ENCODE measurements around the gene TPK1.

The TPK1 gene

DNA sequence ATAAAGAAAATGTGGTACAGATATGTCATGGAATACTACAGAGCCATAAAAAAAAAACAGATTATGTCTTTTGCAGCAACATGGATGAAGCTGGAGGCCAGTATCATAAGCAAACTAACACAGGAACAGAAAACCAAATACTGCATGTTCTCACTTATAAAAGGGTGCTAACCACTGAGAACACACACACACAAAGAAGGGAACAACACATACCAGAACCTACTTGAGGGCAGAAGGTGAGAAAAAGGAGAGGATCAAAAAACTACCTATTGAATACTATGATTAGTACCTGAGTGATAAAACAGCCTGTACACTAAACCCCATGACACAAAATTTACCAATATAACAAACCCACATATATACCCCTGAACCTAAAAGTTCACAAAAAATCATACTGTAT, 144.6 kb downstream of the TPK1 start:
- no peak overlapping the region for H3K4me2 ChIP-seq (ENCODE audit: low read length)
- no peaks in the 10 kb centered on the region for H3K79me2 ChIP-seq
- H3K27me3 ChIP-seq (ENCODE audit: control insufficient read depth, insufficient read depth, low read length): no peaks in the 10 kb centered on the region
- no peaks in the 10 kb centered on the region for H3K4me1 ChIP-seq
- H3K9ac ChIP-seq: no peak overlapping the region
- H3K36me3 ChIP-seq (ENCODE audit: control insufficient read depth, insufficient read depth, low read length): no peaks in the 10 kb centered on the region
- TF ChIP-seq, protein P1, sequence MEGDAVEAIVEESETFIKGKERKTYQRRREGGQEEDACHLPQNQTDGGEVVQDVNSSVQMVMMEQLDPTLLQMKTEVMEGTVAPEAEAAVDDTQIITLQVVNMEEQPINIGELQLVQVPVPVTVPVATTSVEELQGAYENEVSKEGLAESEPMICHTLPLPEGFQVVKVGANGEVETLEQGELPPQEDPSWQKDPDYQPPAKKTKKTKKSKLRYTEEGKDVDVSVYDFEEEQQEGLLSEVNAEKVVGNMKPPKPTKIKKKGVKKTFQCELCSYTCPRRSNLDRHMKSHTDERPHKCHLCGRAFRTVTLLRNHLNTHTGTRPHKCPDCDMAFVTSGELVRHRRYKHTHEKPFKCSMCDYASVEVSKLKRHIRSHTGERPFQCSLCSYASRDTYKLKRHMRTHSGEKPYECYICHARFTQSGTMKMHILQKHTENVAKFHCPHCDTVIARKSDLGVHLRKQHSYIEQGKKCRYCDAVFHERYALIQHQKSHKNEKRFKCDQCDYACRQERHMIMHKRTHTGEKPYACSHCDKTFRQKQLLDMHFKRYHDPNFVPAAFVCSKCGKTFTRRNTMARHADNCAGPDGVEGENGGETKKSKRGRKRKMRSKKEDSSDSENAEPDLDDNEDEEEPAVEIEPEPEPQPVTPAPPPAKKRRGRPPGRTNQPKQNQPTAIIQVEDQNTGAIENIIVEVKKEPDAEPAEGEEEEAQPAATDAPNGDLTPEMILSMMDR (IDR thresholded peaks at IDR 0.05): no peak
- no peak overlapping the region for H3K4me3 ChIP-seq (ENCODE audit: low read depth, low read length)
- no peak overlapping the region for H2AFZ ChIP-seq
- no peak overlapping the region for H3K27ac ChIP-seq
- no peaks in the 10 kb centered on the region for H3K9me3 ChIP-seq (ENCODE audit: control insufficient read depth, low read length)

DNA sequence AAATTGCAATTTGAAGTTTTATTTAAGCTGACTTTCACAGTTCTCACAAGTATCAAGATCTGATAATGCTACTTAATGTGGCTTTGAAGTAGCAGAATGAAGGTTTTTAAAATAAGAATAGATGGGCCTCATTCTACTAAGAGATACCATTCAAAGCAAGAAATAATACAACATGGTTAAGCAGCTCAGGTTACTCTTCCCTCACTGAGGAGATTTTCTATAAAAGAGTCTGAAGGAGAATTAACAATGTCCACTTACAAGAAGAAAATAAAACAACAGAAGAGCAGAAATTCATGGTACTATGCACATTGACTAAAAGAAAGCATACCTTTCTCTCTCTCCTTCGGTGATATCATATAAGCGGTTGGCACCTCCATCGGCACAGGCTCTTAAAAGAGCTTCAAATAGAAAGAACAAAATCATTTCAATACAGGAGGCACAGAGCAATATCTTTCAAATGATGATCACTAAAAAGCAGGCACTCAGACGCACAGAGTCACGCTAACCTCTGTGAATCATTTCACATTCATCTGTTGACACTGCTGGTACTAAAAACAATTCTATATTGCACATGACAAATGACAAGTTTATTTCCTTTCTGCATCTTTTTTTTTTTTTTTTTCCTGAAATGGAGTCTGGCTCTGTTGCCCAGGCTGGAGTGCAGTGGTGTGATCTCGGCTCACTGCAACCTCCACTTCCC, 153.1 kb downstream of the TPK1 start:
- H3K4me1 ChIP-seq: no peaks in the 10 kb centered on the region

DNA sequence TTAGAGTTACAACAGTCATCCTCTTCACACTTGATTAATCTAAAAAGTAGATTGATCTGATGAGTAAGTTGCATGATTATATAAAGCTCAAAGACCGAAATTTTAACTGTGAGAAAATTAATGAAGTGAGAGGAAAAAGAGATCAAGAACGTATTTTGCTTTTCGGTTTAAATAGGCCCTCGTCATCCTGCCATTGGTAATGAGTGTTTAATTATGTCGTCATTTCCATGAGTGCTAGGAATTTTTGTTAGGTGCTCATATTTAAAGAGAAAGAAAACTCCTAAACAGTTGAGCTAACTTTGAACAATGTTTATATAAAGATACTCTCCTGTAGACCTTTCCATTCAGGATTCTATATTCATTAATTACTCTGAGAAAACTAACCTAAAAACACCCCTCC, 159.4 kb downstream of the TPK1 start:
- TF ChIP-seq, protein P1 (IDR thresholded peaks at IDR 0.05): no peak
- no peaks in the 10 kb centered on the region for H3K27me3 ChIP-seq (ENCODE audit: control insufficient read depth, insufficient read depth, low read length)
- H3K9ac ChIP-seq: no peak overlapping the region
- no peaks in the 10 kb centered on the region for H3K79me2 ChIP-seq
- no peak overlapping the region for H2AFZ ChIP-seq
- no peaks in the 10 kb centered on the region for H3K36me3 ChIP-seq (ENCODE audit: control insufficient read depth, insufficient read depth, low read length)
- H3K4me1 ChIP-seq: no peaks in the 10 kb centered on the region
- no peak overlapping the region for H3K27ac ChIP-seq
- H3K9me3 ChIP-seq (ENCODE audit: control insufficient read depth, low read length): no peaks in the 10 kb centered on the region
- H3K4me3 ChIP-seq (ENCODE audit: low read depth, low read length): no peak overlapping the region
- H3K4me2 ChIP-seq (ENCODE audit: low read length): no peak overlapping the region

More for the DNA sequence above, 153.1 kb downstream of the TPK1 start:
- Histone ChIP-seq H2AFZ (no peak overlapping the region), H3K9me3 (ENCODE audit: control insufficient read depth, low read length) (no peaks in the 10 kb centered on the region), H3K36me3 (ENCODE audit: control insufficient read depth, insufficient read depth, low read length) (no peaks in the 10 kb centered on the region), H3K27me3 (ENCODE audit: control insufficient read depth, insufficient read depth, low read length) (no peaks in the 10 kb centered on the region), H3K4me2 (ENCODE audit: low read length) (no peak overlapping the region), H3K79me2 (no peaks in the 10 kb centered on the region), H3K4me3 (ENCODE audit: low read depth, low read length) (no peak overlapping the region), H3K27ac (no peak overlapping the region), H3K9ac (no peak overlapping the region)
- TF ChIP-seq, protein P1 (IDR thresholded peaks at IDR 0.05): no peak

DNA sequence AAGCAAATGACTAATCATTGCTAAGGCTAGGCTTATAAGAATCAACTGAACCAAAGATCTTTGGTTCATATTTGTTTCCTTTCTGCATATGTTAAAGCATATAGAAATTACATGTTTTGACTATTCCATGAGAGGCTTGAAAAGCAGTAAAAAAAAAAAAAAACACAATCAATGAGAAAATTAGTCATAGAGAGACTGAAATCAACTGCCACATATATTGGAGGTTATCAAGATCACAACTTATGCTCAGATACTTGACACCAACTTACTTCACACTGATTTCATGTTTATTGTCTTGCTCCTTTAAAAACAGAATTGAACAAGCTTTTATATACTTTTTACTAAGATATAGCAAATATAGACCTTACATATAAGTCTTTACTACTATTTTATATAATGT, 161.3 kb downstream of the TPK1 start:
- no peak overlapping the region for H3K4me3 ChIP-seq (ENCODE audit: low read depth, low read length)
- H3K4me2 ChIP-seq (ENCODE audit: low read length): no peak overlapping the region
- TF ChIP-seq, protein P1 (IDR thresholded peaks at IDR 0.05): no peak
- no peaks in the 10 kb centered on the region for H3K79me2 ChIP-seq
- H3K4me1 ChIP-seq: no peaks in the 10 kb centered on the region
- no peak overlapping the region for H3K9ac ChIP-seq
- no peaks in the 10 kb centered on the region for H3K9me3 ChIP-seq (ENCODE audit: control insufficient read depth, low read length)
- no peaks in the 10 kb centered on the region for H3K36me3 ChIP-seq (ENCODE audit: control insufficient read depth, insufficient read depth, low read length)
- H2AFZ ChIP-seq: no peak overlapping the region
- no peaks in the 10 kb centered on the region for H3K27me3 ChIP-seq (ENCODE audit: control insufficient read depth, insufficient read depth, low read length)
- H3K27ac ChIP-seq: no peak overlapping the region

DNA sequence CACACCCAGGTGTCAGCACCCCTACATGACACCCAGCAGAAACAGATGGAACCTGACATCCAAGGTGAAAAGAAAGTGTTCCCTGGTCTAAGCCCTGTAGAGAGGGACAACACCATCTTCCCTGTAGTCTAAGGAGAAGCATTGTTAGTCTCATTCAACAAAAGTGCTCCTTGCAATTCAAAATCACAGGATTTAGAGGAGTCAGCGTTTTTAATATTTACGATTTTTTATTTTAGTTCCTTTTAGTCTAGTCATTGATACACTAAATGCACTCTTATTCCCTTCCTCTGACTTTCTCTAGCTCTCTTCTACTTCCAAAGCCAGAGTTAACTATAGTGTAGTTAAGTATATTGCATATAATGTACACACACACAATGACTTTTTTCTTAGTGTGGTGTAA, 163.0 kb downstream of the TPK1 start:
- Histone ChIP-seq H3K27me3 (ENCODE audit: control insufficient read depth, insufficient read depth, low read length) (no peaks in the 10 kb centered on the region), H3K9me3 (ENCODE audit: control insufficient read depth, low read length) (no peaks in the 10 kb centered on the region), H2AFZ (no peak overlapping the region), H3K4me3 (ENCODE audit: low read depth, low read length) (no peak overlapping the region), H3K79me2 (no peaks in the 10 kb centered on the region), H3K36me3 (ENCODE audit: control insufficient read depth, insufficient read depth, low read length) (no peaks in the 10 kb centered on the region), H3K27ac (no peak overlapping the region), H3K4me2 (ENCODE audit: low read length) (no peak overlapping the region), H3K4me1 (no peaks in the 10 kb centered on the region), H3K9ac (no peak overlapping the region)
- TF ChIP-seq, protein P1 (IDR thresholded peaks at IDR 0.05): no peak
